T-helper 1 cell (primary cell): ENCODE measurements around the gene EPB42.

Experiments
- DNase-seq, 5 donors: peaks; one replicate each; pipeline ENCODE4 v3.0.0-alpha.2; 2012 to 2020
- total RNA-seq, 4 donors: gene quantifications; one replicate each; lab custom pipeline; 2026; lab: John Stamatoyannopoulos, UW

EPB42 gene
- total RNA-seq: 0 to 0.15 (median 0) reads per million in 4 donors

- no peak for DNase-seq
Measured at GRCh38 chr15:43220991-43221403, at the start of gene EPB42. TSS of gene EPB42 (minus strand) at chr15:43221018. CDS start at chr15:43220825, 193 bp downstream.

DNA sequence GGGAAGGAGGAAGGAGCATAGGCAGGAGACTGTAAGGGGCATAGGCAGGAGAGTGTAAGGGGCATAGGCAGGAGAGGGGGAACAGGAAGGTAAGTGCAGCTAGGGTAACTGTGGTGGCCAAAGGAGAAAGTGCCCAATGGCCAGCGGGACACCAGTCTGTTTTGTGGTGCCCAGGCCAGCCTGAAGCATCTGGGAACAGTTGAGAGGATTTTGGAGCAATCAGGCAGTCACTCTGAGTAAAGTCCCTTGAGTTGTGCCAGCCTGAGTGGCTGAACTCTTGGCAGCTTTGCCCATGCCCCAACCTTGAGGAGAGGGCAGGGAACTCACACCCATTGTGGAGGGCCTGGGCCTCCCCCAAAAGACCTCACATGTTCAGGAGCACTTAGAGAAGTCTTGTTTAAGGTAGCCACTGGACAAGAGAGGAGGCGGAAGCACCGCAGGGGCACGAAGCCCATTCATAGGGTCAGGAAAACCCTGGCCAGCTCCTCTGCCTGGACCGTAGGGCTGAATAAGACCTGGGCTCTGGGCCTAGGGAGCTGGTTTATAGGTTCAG, 49.4 kb upstream of the EPB42 start:
- DNase-seq: no peak

DNA sequence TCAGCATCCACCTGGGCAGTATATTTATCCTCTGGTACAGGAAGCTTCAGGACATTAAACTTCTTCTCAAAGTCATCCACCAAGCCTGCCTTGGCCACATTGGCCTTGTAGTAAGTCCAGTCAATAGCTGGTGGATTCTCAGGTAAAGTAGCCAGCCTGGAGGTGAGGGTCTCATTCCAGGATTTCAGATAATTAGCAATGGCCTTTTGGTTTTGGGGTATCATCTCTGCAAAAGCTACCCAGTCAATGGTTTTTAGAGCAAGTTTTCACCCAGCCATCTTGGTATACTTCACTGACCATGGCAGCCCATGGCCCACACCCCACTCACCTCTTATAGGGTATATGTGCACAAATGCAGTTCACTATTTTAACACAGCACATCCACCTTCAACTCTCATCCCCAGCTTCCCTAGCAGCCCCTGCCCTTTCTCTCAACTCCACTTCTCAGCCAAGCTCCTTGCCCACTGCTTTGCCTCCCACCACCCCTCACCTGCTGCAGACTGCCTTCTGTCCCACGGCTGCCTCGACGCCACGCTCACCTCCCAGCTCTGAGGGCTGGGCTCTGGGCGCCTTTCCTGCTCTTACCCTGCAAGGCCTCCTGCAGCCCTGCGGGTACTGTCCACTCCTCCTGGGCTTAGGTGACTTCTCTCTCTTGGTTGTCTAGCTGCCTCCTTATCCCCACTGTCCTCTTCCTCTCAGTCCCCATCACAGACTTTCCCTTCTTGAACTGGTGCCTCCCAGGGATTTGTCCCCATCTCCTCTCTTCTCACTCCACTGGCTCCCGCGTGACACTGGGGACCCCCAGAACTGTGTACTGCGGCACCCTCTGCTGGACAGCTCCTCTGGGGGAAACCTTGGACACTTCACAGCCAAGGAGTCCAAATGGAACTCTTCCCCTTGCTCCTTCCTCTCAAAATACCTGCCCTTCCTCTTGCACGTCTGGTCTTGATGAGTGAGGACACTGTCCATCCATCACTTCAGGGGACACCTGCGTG, 47.6 kb upstream of the EPB42 start:
- DNase-seq: no peak

GRCh38 chr15:43267439-43267838, 46.6 kb upstream of the EPB42 start:
- no peak for DNase-seq

- DNase-seq: no peak
Measured at GRCh38 chr15:43266834-43267233, 46.0 kb upstream of the EPB42 start, which contains the start of gene TGM5. TSS of gene TGM5 (minus strand) at chr15:43266928. CDS start at chr15:43266849, 79 bp downstream.

GRCh38 chr15:43266386-43266785, 45.6 kb upstream of the EPB42 start:
- no peak for DNase-seq

- DNase-seq: no peak
Measured at GRCh38 chr15:43260011-43260615, 39.3 kb upstream of the EPB42 start.

GRCh38 chr15:43258781-43259180, 38.0 kb upstream of the EPB42 start:
- no peak for DNase-seq

- DNase-seq: no peak
Measured at GRCh38 chr15:43256341-43256740, 35.5 kb upstream of the EPB42 start.

DNA sequence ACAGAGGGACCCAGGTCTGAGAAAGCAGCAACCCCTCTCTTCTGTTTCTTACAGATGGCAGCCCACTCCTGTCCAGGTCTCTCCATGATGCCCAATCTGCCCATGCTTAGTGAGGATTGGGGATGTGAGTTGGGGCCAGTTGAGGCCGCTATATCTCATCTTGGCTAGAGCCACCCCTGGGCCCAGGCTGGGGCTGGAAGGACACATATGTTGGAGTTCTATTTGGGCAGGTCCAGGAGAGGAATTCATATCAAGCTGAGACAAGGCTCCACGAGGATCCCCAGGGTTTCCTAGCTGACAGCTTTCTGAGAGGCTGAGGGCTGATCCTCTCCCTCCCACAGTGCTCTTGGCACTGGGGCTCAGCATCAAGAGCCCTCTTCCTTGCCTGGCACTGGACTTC, 34.6 kb upstream of the EPB42 start:
- DNase-seq: no peak

- peak in 2 of 5 donors; percentile 15 to 22 for DNase-seq
Measured at GRCh38 chr15:43253431-43254403, 32.9 kb upstream of the EPB42 start.

DNA sequence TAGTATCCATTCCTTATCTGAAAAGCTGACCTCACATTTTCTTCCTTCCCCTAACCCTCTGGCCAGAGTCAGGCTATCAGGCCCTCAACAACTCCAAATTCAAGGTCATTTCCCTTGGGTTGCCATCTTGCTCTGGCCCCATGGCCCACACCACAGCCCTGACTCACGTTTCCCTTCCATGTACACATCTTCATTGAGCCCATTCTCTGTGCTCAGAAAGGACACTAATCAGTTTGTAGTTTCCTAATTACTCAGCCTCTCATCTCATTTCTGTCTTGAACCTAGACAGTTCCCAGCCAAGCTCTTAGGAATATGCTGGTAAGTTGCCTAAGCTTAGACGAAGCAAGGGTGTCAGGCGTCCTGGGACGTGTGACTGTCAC, 31.0 kb upstream of the EPB42 start:
- peak in 1 of 5 donors; percentile 30 for DNase-seq

- no peak for DNase-seq
Measured at GRCh38 chr15:43251185-43251870, 30.5 kb upstream of the EPB42 start.

GRCh38 chr15:43250785-43251184, 30.0 kb upstream of the EPB42 start:
- DNase-seq: no peak

DNA sequence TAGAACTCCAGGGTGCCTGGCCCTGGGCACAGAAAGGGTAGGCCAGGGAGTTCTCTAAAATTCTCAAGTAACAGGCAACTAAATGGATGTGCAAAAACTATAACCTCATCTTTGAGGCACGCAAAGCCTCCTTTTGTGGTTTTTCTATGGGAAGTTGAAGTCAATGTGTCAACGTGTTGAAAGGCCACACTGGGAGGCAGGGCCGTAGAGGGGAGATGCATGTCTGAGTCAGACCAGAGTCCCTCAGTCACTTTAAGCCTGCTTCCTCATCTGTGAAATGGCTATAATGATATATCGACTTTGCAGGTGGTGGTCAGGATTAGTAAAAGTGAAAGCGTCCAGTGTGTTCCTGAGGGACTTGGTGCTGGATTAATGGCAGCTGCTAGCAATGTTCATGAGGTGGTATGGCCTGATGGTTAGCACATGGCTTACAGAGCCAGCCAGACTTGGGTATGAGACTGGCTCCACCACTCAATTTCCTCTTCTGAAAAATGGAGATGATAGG, 28.9 kb upstream of the EPB42 start:
- DNase-seq: peak in 1 of 5 donors; percentile 36

GRCh38 chr15:43249236-43249635, 28.4 kb upstream of the EPB42 start:
- no peak for DNase-seq

GRCh38 chr15:43246261-43246774, 25.5 kb upstream of the EPB42 start:
- no peak for DNase-seq

GRCh38 chr15:43244092-43244491, 23.3 kb upstream of the EPB42 start:
- no peak for DNase-seq

DNA sequence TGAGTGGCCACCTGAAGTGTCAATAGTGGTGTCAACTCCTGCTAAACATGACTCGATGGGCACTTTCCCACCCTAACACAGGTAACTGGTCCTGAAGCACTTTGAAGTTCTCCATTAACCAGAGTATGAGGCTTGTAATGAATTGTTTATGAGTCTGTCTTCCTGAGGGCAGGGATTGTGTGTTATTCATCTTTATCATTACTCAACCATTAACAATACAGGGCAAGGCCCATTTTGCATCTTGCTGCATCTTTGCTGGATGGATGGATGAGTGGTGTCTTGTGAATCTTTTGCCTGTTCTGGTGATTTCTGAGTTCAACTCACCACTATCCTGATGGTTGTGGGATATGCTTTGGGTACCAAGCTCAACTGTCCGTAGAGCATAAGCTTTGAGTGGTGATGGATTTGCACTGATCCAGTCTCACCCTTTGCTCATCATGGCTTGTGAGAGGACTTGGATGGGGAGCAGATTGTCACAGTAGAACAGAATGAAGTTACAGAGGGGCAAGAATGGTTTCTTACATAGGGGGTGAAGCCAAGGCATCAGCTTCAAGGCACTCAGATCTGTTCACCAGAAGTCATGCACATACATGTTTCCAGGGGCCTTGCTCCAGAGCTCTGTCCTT, 22.3 kb upstream of the EPB42 start:
- DNase-seq: no peak

DNA sequence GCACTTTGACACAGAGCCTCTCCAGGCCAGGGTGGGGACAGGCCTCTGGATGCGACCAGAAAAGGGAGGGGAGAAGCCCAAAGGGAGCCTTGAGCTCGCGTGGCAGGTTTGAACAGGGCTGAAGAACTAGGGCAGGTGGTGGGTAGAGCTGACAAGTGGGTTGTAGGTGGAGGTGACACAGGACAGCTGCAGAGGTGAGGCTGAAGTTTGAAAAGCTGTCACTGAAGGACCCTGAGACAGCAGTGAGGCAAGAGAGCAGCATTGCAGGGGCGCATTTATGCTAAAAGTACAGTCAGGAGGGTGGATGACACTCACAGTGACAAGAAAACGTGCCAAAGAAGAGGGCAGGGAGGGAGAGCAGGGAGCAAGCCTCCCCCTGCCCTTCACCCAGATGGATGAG, 21.8 kb upstream of the EPB42 start:
- DNase-seq: no peak

DNA sequence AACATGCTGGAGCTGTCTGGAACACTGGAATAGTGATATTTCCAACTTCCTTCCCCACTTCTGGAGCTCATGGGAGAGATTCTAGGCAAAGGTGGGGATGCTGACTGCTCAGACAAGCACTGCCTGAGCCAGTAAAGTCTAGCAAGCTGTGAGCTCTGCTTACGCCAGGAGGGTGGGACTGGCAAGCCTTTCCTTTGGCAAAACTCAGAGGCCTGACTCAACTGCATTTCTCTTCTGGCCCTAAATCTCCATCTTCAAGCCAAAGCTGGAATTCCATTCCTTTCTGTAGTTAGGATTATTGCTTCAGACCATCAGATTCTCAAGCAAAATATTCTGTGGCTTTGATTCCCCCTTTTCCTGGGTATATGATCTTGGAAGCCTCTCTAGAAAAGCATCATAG, 20.3 kb upstream of the EPB42 start:
- no peak for DNase-seq
